Common myeloid progenitor, CD34-positive (primary cell): ENCODE results near the gene MAP4K4.

ENCODE experiments used
- CTCF ChIA-PET: fragments of 350-600 bp; sonication (Branson Sonifier 250); formaldehyde crosslinking; loops from one replicate; lab custom pipeline; 2021; ENCODE audit warnings: antibody characterized with exemption; lab: Charles Lee
- POLR2A ChIA-PET: fragments of 350-600 bp; sonication (Branson Sonifier 250); formaldehyde crosslinking; loops from one replicate; lab custom pipeline; 2021; ENCODE audit warnings: antibody characterized with exemption; lab: Charles Lee
- DNase-seq, 3 donors: peaks; one replicate each; pipeline versions ENCODE4 v3.0.0 to v3.0.0-alpha.2; 2013
- H3K27ac ChIP-seq, 2 experiments: 1 replicate in 1 of 2; 2 replicates in 1 of 2; pipeline ENCODE4 v1.7.0; 2013; ENCODE audit warnings: inconsistent platforms in 2 of 2, low read length in 2 of 2, mild to moderate bottlenecking in 2 of 2, low read depth in 1 of 2, moderate library complexity in 1 of 2; ENCODE audit not compliant: severe bottlenecking in 2 of 2, insufficient read depth in 1 of 2, poor library complexity in 1 of 2
- H3K27me3 ChIP-seq, 5 experiments: replicated peaks in 2 of 5; 1 replicate in 3 of 5; 2 replicates in 2 of 5; pipeline versions ENCODE4 v1.6.1 to v1.7.0; 2013; ENCODE audit warnings: low read length in 4 of 5, mild to moderate bottlenecking in 2 of 5, moderate library complexity in 2 of 5, inconsistent platforms in 1 of 5; ENCODE audit not compliant: insufficient read depth in 5 of 5, control insufficient read depth in 4 of 5
- H3K36me3 ChIP-seq, 4 experiments: 1 replicate in 2 of 4; 2 replicates in 2 of 4; pipeline versions ENCODE4 v1.6.1 to v1.7.0; 2013; ENCODE audit warnings: low read length in 3 of 4, control low read depth in 1 of 4, mild to moderate bottlenecking in 1 of 4; ENCODE audit not compliant: control insufficient read depth in 4 of 4, insufficient read depth in 4 of 4
- H3K4me1 ChIP-seq, 4 experiments: 1 replicate in 3 of 4; 2 replicates in 1 of 4; pipeline versions ENCODE4 v1.6.1 to v1.7.1; 2013; ENCODE audit warnings: low read length in 3 of 4, mild to moderate bottlenecking in 3 of 4, control low read depth in 1 of 4, inconsistent platforms in 1 of 4, moderate library complexity in 1 of 4; ENCODE audit not compliant: control insufficient read depth in 4 of 4, insufficient read depth in 4 of 4; ENCODE audit errors: control extremely low read depth in 1 of 4
- H3K4me3 ChIP-seq, 7 experiments: 1 replicate in 4 of 7; 2 replicates in 3 of 7; pipeline versions ENCODE4 v1.5.1 to v1.7.0; 2013; ENCODE audit warnings: mild to moderate bottlenecking in 7 of 7, low read length in 6 of 7, moderate library complexity in 6 of 7, inconsistent platforms in 2 of 7, low read depth in 2 of 7, control low read depth in 1 of 7; ENCODE audit not compliant: insufficient read depth in 4 of 7, control insufficient read depth in 1 of 7; ENCODE audit errors: extremely low read depth in 1 of 7
- H3K9me3 ChIP-seq, 5 experiments: 1 replicate in 4 of 5; 2 replicates in 1 of 5; pipeline versions ENCODE4 v1.6.1 to v1.7.1; 2013; ENCODE audit warnings: low read length in 4 of 5, mild to moderate bottlenecking in 2 of 5, inconsistent platforms in 1 of 5, low read depth in 1 of 5, moderate library complexity in 1 of 5; ENCODE audit not compliant: control insufficient read depth in 4 of 5, insufficient read depth in 2 of 5; ENCODE audit errors: control extremely low read depth in 1 of 5
- WGBS: methylation state at CpG from one replicate; pipeline ENCODE4 v1.1.5; 2013; ENCODE audit not compliant: insufficient coverage; 5-methylcytosine and 5-hydroxymethylcytosine counted together

The MAP4K4 gene

DNA sequence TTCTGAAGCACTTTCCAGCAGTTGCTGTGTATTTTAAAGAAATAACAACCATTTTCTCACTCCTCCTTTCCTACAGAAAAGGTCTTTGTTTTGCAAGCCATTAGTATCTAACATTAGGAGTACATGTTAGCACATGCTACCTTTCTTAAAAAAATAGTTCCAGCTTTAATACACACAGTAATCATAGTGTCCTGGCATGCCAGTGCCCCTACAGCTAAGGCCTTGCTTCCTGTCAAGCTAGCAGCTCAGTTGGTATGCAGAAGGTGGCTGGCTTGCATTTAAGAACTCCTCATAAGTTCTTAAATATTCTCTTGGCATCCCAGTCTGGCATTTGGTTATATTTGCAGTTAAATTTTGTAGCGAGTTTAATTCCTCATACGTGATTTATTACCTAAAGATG, 152.9 kb downstream of the MAP4K4 start:
- Histone ChIP-seq H3K9me3 (no peaks in the 10 kb centered on the region), H3K27me3 (no peaks in the 10 kb centered on the region), H3K36me3 (peaks cover 6 to 43% (median 18%) of the 10 kb centered on the region in 4 experiments), H3K27ac (no peak overlapping the region), H3K4me1 (peaks cover 0 to 5% (median 0%) of the 10 kb centered on the region in 4 experiments), H3K4me3 (no peak overlapping the region)
- ChIA-PET POLR2A (no interaction called here), CTCF (interaction anchor here (1.6 kb wide), 1 partner anchor 14 kb away, joined by 4 read pairs; no protein-coding TSS in a partner anchor)
- DNase-seq, result no peak
- no CpG with 5 or more reads among the region's 2 CpGs for WGBS

DNA sequence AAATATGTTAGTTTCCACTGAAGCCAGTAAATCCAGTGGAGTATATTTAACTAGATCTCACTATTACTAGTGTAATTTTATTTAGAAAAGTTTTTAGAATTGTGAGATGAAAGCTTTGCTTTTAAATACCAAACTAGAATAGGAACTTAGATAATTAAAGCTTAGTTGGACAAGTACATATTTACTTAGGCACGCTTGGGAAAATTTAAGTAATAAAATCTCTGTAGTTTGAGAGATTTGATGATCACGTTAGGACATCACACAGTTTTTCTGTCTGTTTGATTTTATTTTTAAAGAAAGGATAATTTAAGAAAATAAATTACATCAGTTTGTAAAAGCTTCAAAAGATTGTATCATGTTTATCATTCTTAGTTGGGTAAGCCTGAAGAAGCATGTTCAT, 153.5 kb downstream of the MAP4K4 start:
- WGBS, result no CpG with 5 or more reads among the region's 2 CpGs
- ChIA-PET CTCF (interaction anchor here (0.6 to 1.6 kb wide), 3 partner anchors 10 to 20 kb away, joined by 3 to 4 read pairs (median 3); no protein-coding TSS in a partner anchor), POLR2A (no interaction called here)
- Histone ChIP-seq H3K36me3 (peaks cover 11 to 43% (median 19%) of the 10 kb centered on the region in 4 experiments), H3K4me3 (no peak overlapping the region), H3K27ac (no peak overlapping the region), H3K9me3 (no peaks in the 10 kb centered on the region), H3K4me1 (peaks cover 0 to 5% (median 0%) of the 10 kb centered on the region in 4 experiments), H3K27me3 (no peaks in the 10 kb centered on the region)
- no peak for DNase-seq

DNA sequence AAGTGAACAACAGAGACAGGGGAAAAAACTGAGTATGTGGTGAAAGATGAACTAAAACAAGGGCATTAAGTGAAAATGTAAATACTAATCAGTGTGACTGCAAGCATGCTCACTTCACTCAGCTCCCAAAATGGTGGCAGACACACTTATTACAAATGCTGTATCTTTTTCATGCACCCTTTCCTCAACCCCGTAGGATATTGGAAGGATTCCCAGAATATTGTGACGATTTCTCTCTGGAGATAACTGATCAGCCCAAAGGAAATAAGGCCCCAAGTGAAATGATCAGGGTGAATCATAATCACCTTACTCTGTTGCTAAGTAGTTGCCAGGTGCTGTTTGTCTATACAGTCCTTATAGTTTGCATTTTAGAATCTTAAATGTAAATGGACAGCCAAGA, 155.3 kb downstream of the MAP4K4 start:
- no peaks in the 10 kb centered on the region for H3K9me3 ChIP-seq
- H3K4me3 ChIP-seq, result no peak overlapping the region
- no peak for DNase-seq
- CTCF ChIA-PET, result no interaction called here
- H3K27me3 ChIP-seq, result no peaks in the 10 kb centered on the region
- no peak overlapping the region for H3K27ac ChIP-seq
- H3K36me3 ChIP-seq, result peaks cover 10 to 35% (median 11%) of the 10 kb centered on the region in 4 experiments
- H3K4me1 ChIP-seq, result peaks cover 0 to 5% (median 0%) of the 10 kb centered on the region in 4 experiments
- POLR2A ChIA-PET, result no interaction called here
- 100% methylated on average over 1 of the region's 2 CpGs for WGBS

DNA sequence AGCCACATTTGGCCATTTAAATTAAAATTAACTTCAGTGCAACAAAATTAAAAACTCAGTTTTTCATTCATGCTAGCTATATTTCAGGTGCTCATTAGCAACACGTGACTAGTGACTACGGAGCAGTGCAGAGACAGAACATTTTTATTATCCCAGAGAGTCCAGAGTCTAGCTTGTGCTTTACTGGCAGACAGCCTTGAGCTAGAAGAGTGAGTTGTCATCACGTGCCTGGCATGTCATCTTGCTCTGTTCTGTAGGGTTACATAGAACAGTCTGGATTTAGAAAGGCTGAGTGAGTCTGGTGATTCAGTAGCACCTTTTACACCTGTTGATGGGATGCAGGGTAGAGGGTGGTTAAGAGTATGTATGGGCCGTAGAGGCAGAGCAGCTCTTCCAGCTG, 157.4 kb downstream of the MAP4K4 start:
- ChIA-PET CTCF (interaction anchor here (1.0 kb wide), 1 partner anchor 18 kb away, joined by 3 read pairs; no protein-coding TSS in a partner anchor), POLR2A (no interaction called here)
- Histone ChIP-seq H3K4me1 (peaks cover 0 to 5% (median 0%) of the 10 kb centered on the region in 4 experiments), H3K9me3 (no peaks in the 10 kb centered on the region), H3K4me3 (no peak overlapping the region), H3K27ac (no peak overlapping the region), H3K36me3 (peaks cover 0 to 43% (median 13%) of the 10 kb centered on the region in 4 experiments), H3K27me3 (no peaks in the 10 kb centered on the region)
- no peak for DNase-seq
- 97% methylated on average over 4 of the region's 4 CpGs for WGBS

DNA sequence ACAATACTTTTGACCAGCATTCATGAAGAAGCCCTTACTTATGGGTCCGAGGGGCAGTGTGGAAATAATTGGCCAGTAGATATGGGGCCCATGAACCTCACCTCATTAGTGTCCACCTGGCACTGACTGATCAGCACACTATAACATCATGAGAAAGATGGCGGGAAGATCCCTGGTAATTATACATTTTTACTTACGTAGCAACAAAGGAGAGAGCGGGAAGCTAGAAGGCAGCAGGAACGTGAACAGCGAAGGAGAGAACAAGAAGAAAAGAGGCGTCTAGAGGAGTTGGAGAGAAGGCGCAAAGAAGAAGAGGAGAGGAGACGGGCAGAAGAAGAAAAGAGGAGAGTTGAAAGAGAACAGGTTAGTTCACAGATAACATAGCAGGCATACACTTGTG, 158.3 kb downstream of the MAP4K4 start:
- no peak for DNase-seq
- peaks cover 2 to 43% (median 16%) of the 10 kb centered on the region in 4 experiments for H3K36me3 ChIP-seq
- H3K9me3 ChIP-seq, result no peaks in the 10 kb centered on the region
- ChIA-PET CTCF (no interaction called here), POLR2A (no interaction called here)
- no peak overlapping the region for H3K4me3 ChIP-seq
- 95% methylated on average over 7 of the region's 9 CpGs for WGBS
- no peaks in the 10 kb centered on the region for H3K4me1 ChIP-seq
- no peak overlapping the region for H3K27ac ChIP-seq
- H3K27me3 ChIP-seq, result no peaks in the 10 kb centered on the region

DNA sequence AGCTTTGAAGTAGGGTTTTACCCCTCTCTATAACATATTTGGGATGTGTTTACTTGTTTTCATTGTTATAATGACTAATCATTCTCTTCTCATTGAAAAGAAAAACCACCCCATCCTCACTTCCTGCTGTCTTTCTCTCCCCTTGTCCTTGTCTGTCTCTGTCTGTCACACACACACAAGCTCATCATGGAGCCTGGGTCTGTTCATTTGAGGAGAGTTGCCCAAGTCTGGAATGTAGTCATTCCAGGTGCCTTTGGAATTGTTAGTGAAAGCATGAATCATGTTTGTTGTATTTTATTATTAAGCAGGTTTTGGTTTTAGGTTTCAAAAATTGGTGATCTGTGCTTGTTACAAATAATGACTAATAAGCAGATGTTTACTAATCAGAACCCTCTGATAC, 160.7 kb downstream of the MAP4K4 start:
- no peak for DNase-seq
- Histone ChIP-seq H3K9me3 (no peaks in the 10 kb centered on the region), H3K4me3 (no peak overlapping the region), H3K4me1 (peaks cover 0 to 8% (median 1%) of the 10 kb centered on the region in 4 experiments), H3K27me3 (no peaks in the 10 kb centered on the region), H3K36me3 (peaks cover 3 to 44% (median 17%) of the 10 kb centered on the region in 4 experiments), H3K27ac (no peak overlapping the region)
- ChIA-PET POLR2A (no interaction called here), CTCF (interaction anchor here (0.8 to 2.7 kb wide), 4 partner anchors 12 to 441 kb away, joined by 3 to 7 read pairs (median 4); no protein-coding TSS in a partner anchor)

DNA sequence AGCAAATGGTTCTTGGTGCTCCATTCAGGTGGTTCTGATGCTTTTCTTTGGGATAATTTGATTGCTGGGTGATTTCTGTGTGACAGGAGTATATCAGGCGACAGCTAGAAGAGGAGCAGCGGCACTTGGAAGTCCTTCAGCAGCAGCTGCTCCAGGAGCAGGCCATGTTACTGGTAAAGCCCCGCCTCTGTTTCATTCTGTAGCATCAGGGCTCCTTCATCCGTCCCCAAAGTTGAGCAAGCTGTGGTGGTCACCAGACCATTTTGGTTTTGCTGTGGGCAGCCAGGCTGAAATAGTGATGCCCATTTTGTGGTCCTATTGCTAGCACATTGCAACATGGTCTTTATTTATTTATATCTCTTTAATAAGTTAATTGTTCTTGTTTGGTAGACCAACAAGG, 161.4 kb downstream of the MAP4K4 start:
- Histone ChIP-seq H3K27ac (no peak overlapping the region), H3K36me3 (peaks cover 3 to 46% (median 21%) of the 10 kb centered on the region in 4 experiments), H3K4me1 (peaks cover 0 to 8% (median 1%) of the 10 kb centered on the region in 4 experiments), H3K4me3 (no peak overlapping the region), H3K9me3 (no peaks in the 10 kb centered on the region), H3K27me3 (no peaks in the 10 kb centered on the region)
- CTCF ChIA-PET, result interaction anchor here (1.9 to 2.7 kb wide), 2 partner anchors 25 to 31 kb away, joined by 4 to 7 read pairs; no protein-coding TSS in a partner anchor
- WGBS, result 96% methylated on average over 4 of the region's 4 CpGs
- POLR2A ChIA-PET, result no interaction called here
- DNase-seq, result no peak
